HepG2 (cell line): Measurements from ENCODE around the gene TPM1. TPM values are rescaled to one million over a fixed set of nuclear protein-coding genes. Genes with fewer than 3 reads are reported as not detected.

Source experiments
- ATAC-seq: fragments of 200-7000 bp; cut with Tn5 transposase; 3 replicates; pipeline ENCODE4 v1.9.1; 2020; ENCODE audit warnings: mild to moderate bottlenecking, moderate library complexity
- BruUV-seq: library from RNA; stranded (reverse); fragments of 400-500 nt; replicated peaks from 2 replicates; lab custom pipeline; 2021; lab: Mats Ljungman, UMichigan
- CTCF ChIA-PET: fragments of 300-600 bp; formaldehyde crosslinking; extraction: SDS; loops from one replicate; lab custom pipeline; 2021; ENCODE audit warnings: low total read pairs, inconsistent platforms, low intra/inter-chr PET ratio; lab: Yijun Ruan, JAX
- POLR2A ChIA-PET: fragments of 350-600 bp; sonication (Branson Sonifier 250); formaldehyde crosslinking; loops from one replicate; lab custom pipeline; 2020; ENCODE audit warnings: antibody characterized with exemption, inconsistent platforms; lab: Yijun Ruan, JAX
- DNase-seq: peaks from one replicate; pipeline ENCODE4 v3.0.0-alpha.2; 2015; ENCODE audit warnings: low spot score
- FAIRE-seq: peaks from 3 replicates; lab custom pipeline; 2011; peaks lifted over from hg19 to GRCh38; lab: Jason Lieb, UNC
- H2AFZ ChIP-seq: one replicate; pipeline ENCODE4 v1.6.1; 2011; ENCODE audit warnings: low read length, inconsistent platforms
- H3K27ac ChIP-seq: fragments of 300-600 bp; 3 replicates; pipeline ENCODE4 v1.8.0; 2011; ENCODE audit warnings: mixed run types, mild to moderate bottlenecking, mixed read lengths, low read length, inconsistent platforms; ENCODE audit not compliant: insufficient read depth; ENCODE audit errors: extremely low read length
- H3K27me3 ChIP-seq, 2 experiments: fragments of 200-600 bp in 1 of 2; 2 replicates in 1 of 2; 3 replicates in 1 of 2; pipeline versions ENCODE4 v1.6.0 to v1.8.0; 2011; ENCODE audit warnings: low read length in 2 of 2, mild to moderate bottlenecking in 2 of 2, moderate library complexity in 2 of 2, inconsistent platforms in 1 of 2; ENCODE audit not compliant: insufficient read depth in 2 of 2, control insufficient read depth in 1 of 2
- H3K36me3 ChIP-seq, 2 experiments: fragments of 200-600 bp in 1 of 2; replicated peaks in 1 of 2; 2 replicates in 1 of 2; 3 replicates in 1 of 2; pipeline versions ENCODE4 v1.5.1 to v1.8.0; 2011; ENCODE audit warnings: low read length in 2 of 2, inconsistent platforms in 1 of 2; ENCODE audit not compliant: insufficient read depth in 2 of 2, control insufficient read depth in 1 of 2
- H3K4me1 ChIP-seq: 2 replicates; pipeline ENCODE4 v1.5.1; 2012; ENCODE audit warnings: low read length, inconsistent platforms; ENCODE audit not compliant: insufficient read depth
- H3K4me2 ChIP-seq: 2 replicates; pipeline ENCODE4 v1.6.0; 2011; ENCODE audit warnings: low read depth, low read length, inconsistent platforms
- H3K4me3 ChIP-seq, 3 experiments: fragments of 200-600 bp in 1 of 3; sonication (generic), shearing (Covaris generic) in 1 of 3; replicated peaks in 1 of 3; 2 replicates each; pipeline ENCODE4 v1.5.1; 2011 to 2016; ENCODE audit warnings: low read length in 3 of 3, inconsistent platforms in 2 of 3, low read depth in 2 of 3, mild to moderate bottlenecking in 2 of 3, control low read depth in 1 of 3, mixed read lengths in 1 of 3; ENCODE audit not compliant: insufficient read depth in 1 of 3
- H3K79me2 ChIP-seq: one replicate; pipeline ENCODE4 v1.6.1; 2011; ENCODE audit warnings: low read length, inconsistent platforms; ENCODE audit not compliant: insufficient read depth
- H3K9ac ChIP-seq: 2 replicates; pipeline ENCODE4 v1.6.0; 2011; ENCODE audit warnings: mild to moderate bottlenecking, low read depth, low read length, inconsistent platforms; ENCODE audit not compliant: insufficient read depth
- H3K9me3 ChIP-seq: 2 replicates; pipeline ENCODE4 v1.5.1; 2012; ENCODE audit warnings: mild to moderate bottlenecking, low read length
- H4K20me1 ChIP-seq: 2 replicates; pipeline ENCODE4 v1.6.0; 2011; ENCODE audit warnings: inconsistent platforms, mild to moderate bottlenecking, low read length, moderate library complexity; ENCODE audit not compliant: insufficient read depth
- MAFF ChIP-seq: IDR thresholded peaks from 2 replicates; pipeline ENCODE4 v1.6.1; 2011; ENCODE audit warnings: low read depth, low read length, improper control_type of control experiment
- MAFK ChIP-seq, 2 experiments: IDR thresholded peaks in 1 of 2; conservative IDR thresholded peaks in 1 of 2; 2 replicates each; pipeline ENCODE4 v1.6.1; 2011; ENCODE audit warnings: improper control_type of control experiment in 2 of 2, low read length in 2 of 2
- POGK ChIP-seq: sonication (generic); formaldehyde crosslinking; conservative IDR thresholded peaks from 2 replicates; pipeline ENCODE4 v1.8.0; 2022; ENCODE audit warnings: mild to moderate bottlenecking, moderate library complexity, missing genetic modification reagents
- ZNF12 ChIP-seq: sonication (generic); formaldehyde crosslinking; IDR thresholded peaks from 2 replicates; pipeline ENCODE4 v1.5.0; 2020; ENCODE audit warnings: missing genetic modification reagents
- ZNF761 ChIP-seq: sonication (generic); formaldehyde crosslinking; conservative IDR thresholded peaks from 2 replicates; pipeline ENCODE4 v1.4.0; 2020; ENCODE audit warnings: mild to moderate bottlenecking, missing genetic modification reagents
- WGBS: methylation state at CpG from one replicate; pipeline ENCODE4 v1.1.6; 2017; ENCODE audit warnings: low lambda C conversion rate; 5-methylcytosine and 5-hydroxymethylcytosine counted together
- in situ Hi-C: cut with HindIII; loops from 2 replicates; pipeline ENCODE4 v1.10.0; 2017; ENCODE audit warnings: low pct_unique_long_range_greater_than_20kb; ENCODE audit not compliant: extremely low pct_ligation_motif_present
- intact Hi-C: fragments of 100-400 bp; cut with micrococcal nuclease; formaldehyde crosslinking; loops from one replicate; pipeline ENCODE4 v1.10.0; 2022; ENCODE audit not compliant: unreplicated experiment
- polyA plus RNA-seq, 8 experiments: library from polyadenylated mRNA; depleted of rRNA in 3 of 8; stranded (reverse) in 7 of 8; unstranded in 1 of 8; fragments of >200 nt; fragmentation: Illumina TruSeq in 4 of 8; extraction: Trizol in 4 of 8; gene quantifications; 2 replicates each; pipeline versions ENCODE4 v1.2.1 to v1.2.3, GENCODE V29; 2011 to 2016; ENCODE audit warnings: low read depth in 4 of 8, missing spikeins in 1 of 8, mixed read lengths in 1 of 8; ENCODE audit not compliant: insufficient read depth in 1 of 8
- total RNA-seq, 5 experiments: library from RNA; depleted of rRNA; stranded (reverse); fragments of >200 nt; fragmentation: Illumina TruSeq; extraction: Trizol; gene quantifications; 2 replicates each; pipeline ENCODE4 v1.2.3, GENCODE V29; 2016; ENCODE audit warnings: low read depth in 1 of 5

TPM1 gene
- total and polyA plus RNA-seq, 2 of the 13 experiments (the other 11 are each of a cell fraction or from before 2014, with no cell fraction given) = 98.9 to 109 TPM

- Histone ChIP-seq H3K9ac (no peak overlapping the region), H3K4me2 (no peak overlapping the region), H2AFZ (no peak overlapping the region), H3K4me1 (peaks cover 17% of the 10 kb centered on the region), H3K4me3 (no peak overlapping the region), H3K27ac (no peak overlapping the region), H3K79me2 (peaks cover 5% of the 10 kb centered on the region), H4K20me1 (no peaks in the 10 kb centered on the region), H3K9me3 (no peaks in the 10 kb centered on the region), H3K36me3 (no peaks in the 10 kb centered on the region), H3K27me3 (no peaks in the 10 kb centered on the region)
- 48% methylated on average over 9 of the region's 10 CpGs for WGBS
- ChIA-PET CTCF (no interaction called here), POLR2A (no interaction called here)
- intact Hi-C loops = no loop called here
- no peak for ATAC-seq
- no TSS peak for BruUV-seq
- FAIRE-seq = no peak
- DNase-seq = no peak
- TF ChIP-seq ZNF761 (no peak), MAFK (conservative IDR thresholded peaks at IDR 0.05 in 1 of 2, IDR thresholded peaks at IDR 0.05 in 1 of 2; ENCODE audit: low read length in 2 of 2) (peak in 1 of 2 experiments; percentile 31; a peak in 1 of 4 replicates)
- in situ Hi-C loops = no loop called here
Observed at GRCh38 chr15:63037976-63038720, 4.4 kb upstream of the TPM1 start.

- no peak for DNase-seq
Observed at GRCh38 chr15:63038926-63039673, 3.4 kb upstream of the TPM1 start.

More at GRCh38 chr15:63038926-63039673, 3.4 kb upstream of the TPM1 start:
- BruUV-seq = no TSS peak
- H3K4me1 ChIP-seq = peaks cover 21% of the 10 kb centered on the region
- CTCF ChIA-PET = no interaction called here
- WGBS = 65% methylated on average over 5 of the region's 5 CpGs
- H3K9me3 ChIP-seq = no peaks in the 10 kb centered on the region
- H3K4me2 ChIP-seq = no peak overlapping the region
- no peaks in the 10 kb centered on the region for H3K36me3 ChIP-seq
- H3K27ac ChIP-seq = no peak overlapping the region
- intact Hi-C loops = no loop called here
- no peak overlapping the region for H3K9ac ChIP-seq
- H3K4me3 ChIP-seq = no peak overlapping the region
- no peak for ATAC-seq
- TF ChIP-seq ZNF12 (CRISPR knock-in tag) (peak; percentile 55; the same call in 1 of the 2 replicates), POGK (no peak), MAFF (no peak)
- TF ChIP-seq, all 625 proteins: peak for 1
- POLR2A ChIA-PET = no interaction called here
- no peaks in the 10 kb centered on the region for H4K20me1 ChIP-seq
- H2AFZ ChIP-seq = no peak overlapping the region
- no peak for FAIRE-seq
- in situ Hi-C loops = no loop called here
- H3K27me3 ChIP-seq = no peaks in the 10 kb centered on the region
- peaks cover 14% of the 10 kb centered on the region for H3K79me2 ChIP-seq
